ENCODE measurements around the gene CASK. TPM values are rescaled to one million over a fixed set of nuclear protein-coding genes. Genes with fewer than 3 reads are reported as not detected.

The CASK gene
- total and polyA plus RNA-seq, 10 donors = 4.7 to 63.7 (median 42.8) TPM

DNA sequence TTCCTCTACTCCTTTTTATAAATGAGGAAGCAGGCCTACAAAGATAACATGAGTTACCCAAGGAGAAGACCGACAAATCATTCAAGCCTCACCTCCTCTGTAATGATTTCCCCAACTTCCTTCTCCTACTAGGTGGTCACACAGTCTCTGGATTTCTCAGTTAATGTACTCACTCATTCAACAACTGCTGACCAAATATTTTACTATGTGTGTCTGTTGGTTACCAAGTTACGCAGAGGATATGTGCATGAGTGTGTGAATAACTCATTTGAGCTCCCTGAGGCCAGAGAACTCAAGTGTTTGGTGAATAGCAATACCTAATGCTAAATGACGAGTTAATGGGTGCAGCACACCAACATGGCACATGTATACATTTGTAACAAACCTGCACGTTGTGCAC is 10.4 kb downstream of the CASK start:
- Histone ChIP-seq H3K4me1 (peaks cover 0 to 4% (median 0%) of the 10 kb centered on the region in 6 donors), H3K36me3 (no peaks in the 10 kb centered on the region), H3K9me3 (no peaks in the 10 kb centered on the region), H3K4me3 (no peak overlapping the region), H3K27me3 (replicated peaks in 1 of 7) (no peaks in the 10 kb centered on the region), H3K27ac (no peak overlapping the region)
- 68 to 88% (median 74%) methylated on average over 4 of the region's 4 CpGs for WGBS, 5 donors
- TF ChIP-seq POLR2AphosphoS5 (IDR thresholded peaks at IDR 0.05) (no peak), POLR2A (IDR thresholded peaks at IDR 0.05) (no peak)
- TF ChIP-seq, protein P1, sequence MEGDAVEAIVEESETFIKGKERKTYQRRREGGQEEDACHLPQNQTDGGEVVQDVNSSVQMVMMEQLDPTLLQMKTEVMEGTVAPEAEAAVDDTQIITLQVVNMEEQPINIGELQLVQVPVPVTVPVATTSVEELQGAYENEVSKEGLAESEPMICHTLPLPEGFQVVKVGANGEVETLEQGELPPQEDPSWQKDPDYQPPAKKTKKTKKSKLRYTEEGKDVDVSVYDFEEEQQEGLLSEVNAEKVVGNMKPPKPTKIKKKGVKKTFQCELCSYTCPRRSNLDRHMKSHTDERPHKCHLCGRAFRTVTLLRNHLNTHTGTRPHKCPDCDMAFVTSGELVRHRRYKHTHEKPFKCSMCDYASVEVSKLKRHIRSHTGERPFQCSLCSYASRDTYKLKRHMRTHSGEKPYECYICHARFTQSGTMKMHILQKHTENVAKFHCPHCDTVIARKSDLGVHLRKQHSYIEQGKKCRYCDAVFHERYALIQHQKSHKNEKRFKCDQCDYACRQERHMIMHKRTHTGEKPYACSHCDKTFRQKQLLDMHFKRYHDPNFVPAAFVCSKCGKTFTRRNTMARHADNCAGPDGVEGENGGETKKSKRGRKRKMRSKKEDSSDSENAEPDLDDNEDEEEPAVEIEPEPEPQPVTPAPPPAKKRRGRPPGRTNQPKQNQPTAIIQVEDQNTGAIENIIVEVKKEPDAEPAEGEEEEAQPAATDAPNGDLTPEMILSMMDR (IDR thresholded peaks at IDR 0.05 in 8 of 11, conservative IDR thresholded peaks at IDR 0.05 in 3 of 11) = no peak
- intact Hi-C loops (cut with DNase I; ENCODE audit: low total_unique reads) = no loop called here
- DNase-seq = no peak

DNA sequence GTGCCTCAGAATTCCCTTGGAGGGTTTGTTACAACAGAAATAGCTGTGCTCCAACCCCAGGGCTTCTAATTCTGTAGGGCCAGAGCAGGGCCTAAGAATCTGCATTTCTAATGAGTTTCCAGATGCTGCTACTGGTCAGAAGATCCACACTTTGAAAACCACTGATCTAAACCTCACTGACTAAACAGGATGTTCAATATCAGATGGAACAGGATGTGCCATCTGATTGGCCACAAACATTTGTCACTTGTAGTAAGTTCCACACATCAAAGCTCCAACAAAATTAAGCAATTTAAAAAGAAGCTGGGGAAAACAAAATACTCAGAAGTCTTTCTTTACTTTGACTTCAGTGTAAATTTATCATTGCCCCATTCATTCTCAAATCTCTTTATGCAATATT is 14.3 kb downstream of the CASK start:
- Histone ChIP-seq H3K4me3 (no peak overlapping the region), H3K4me1 (peaks cover 0 to 4% (median 0%) of the 10 kb centered on the region in 6 donors), H3K9me3 (no peaks in the 10 kb centered on the region), H3K27ac (peak overlapping the region in 1 of 8 donors; percentile 34), H3K36me3 (no peaks in the 10 kb centered on the region), H3K27me3 (replicated peaks in 1 of 7) (no peaks in the 10 kb centered on the region)
- TF ChIP-seq POLR2A (IDR thresholded peaks at IDR 0.05) (no peak), POLR2AphosphoS5 (IDR thresholded peaks at IDR 0.05) (no peak)
- TF ChIP-seq, protein P1 (IDR thresholded peaks at IDR 0.05 in 8 of 11, conservative IDR thresholded peaks at IDR 0.05 in 3 of 11) = no peak
- intact Hi-C loops (cut with DNase I; ENCODE audit: low total_unique reads) = no loop called here
- no peak for DNase-seq

- no peak overlapping the region for H3K27ac ChIP-seq
- H3K9me3 ChIP-seq = peaks cover 0 to 3% (median 0%) of the 10 kb centered on the region in 8 donors
- peaks cover 0 to 6% (median 0%) of the 10 kb centered on the region in 6 donors for H3K36me3 ChIP-seq
- no peak for TF ChIP-seq POLR2A (IDR thresholded peaks at IDR 0.05)
- TF ChIP-seq POLR2AphosphoS5 (IDR thresholded peaks at IDR 0.05) = no peak
- TF ChIP-seq, protein P1 (IDR thresholded peaks at IDR 0.05 in 8 of 11, conservative IDR thresholded peaks at IDR 0.05 in 3 of 11) = no peak
- intact Hi-C loops (cut with DNase I; ENCODE audit: low total_unique reads) = no loop called here
- 82 to 96% (median 95%) methylated on average over 3 of the region's 3 CpGs for WGBS, 5 donors
- H3K4me1 ChIP-seq = peaks cover 0 to 4% (median 0%) of the 10 kb centered on the region in 6 donors
- no peak for DNase-seq
- no peaks in the 10 kb centered on the region for H3K27me3 ChIP-seq (replicated peaks in 1 of 7)
- no peak overlapping the region for H3K4me3 ChIP-seq
Measured at GRCh38 chrX:41906515-41907187, 16.7 kb downstream of the CASK start.

DNA sequence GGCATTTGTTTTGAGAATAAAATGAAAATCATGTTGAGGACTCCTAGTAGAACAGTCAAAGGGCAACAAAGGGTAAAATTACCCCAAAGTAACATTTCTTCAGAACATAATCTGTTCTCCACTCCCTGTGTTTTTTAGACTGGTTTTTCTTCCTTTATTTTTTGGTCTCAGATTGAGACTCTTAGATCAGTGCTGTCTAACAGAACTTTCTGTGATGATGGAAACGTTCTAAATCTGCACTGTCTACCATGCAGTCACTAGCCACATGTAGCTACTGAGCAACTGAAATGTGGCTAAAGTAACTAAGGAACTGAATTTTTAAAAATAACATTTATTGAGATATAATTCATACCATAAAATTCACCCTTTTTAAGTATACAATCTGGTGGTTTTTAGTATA is 19.8 kb downstream of the CASK start:
- 38 to 87% (median 61%) methylated on average over 1 of the region's 1 CpG for WGBS, 5 donors
- intact Hi-C loops (cut with DNase I; ENCODE audit: low total_unique reads) = no loop called here
- DNase-seq = no peak
- H3K27me3 ChIP-seq (replicated peaks in 1 of 7) = no peaks in the 10 kb centered on the region
- peaks cover 0 to 34% (median 21%) of the 10 kb centered on the region in 8 donors for H3K9me3 ChIP-seq
- TF ChIP-seq, protein P1 (IDR thresholded peaks at IDR 0.05 in 8 of 11, conservative IDR thresholded peaks at IDR 0.05 in 3 of 11) = no peak
- no peak for TF ChIP-seq POLR2AphosphoS5 (IDR thresholded peaks at IDR 0.05)
- TF ChIP-seq POLR2A (IDR thresholded peaks at IDR 0.05) = no peak
- H3K4me3 ChIP-seq = no peak overlapping the region
- H3K27ac ChIP-seq = no peak overlapping the region
- H3K36me3 ChIP-seq = peaks cover 0 to 13% (median 0%) of the 10 kb centered on the region in 6 donors
- no peaks in the 10 kb centered on the region for H3K4me1 ChIP-seq
